ENCODE measurements around the gene GIT2.
"Not testable (repeated sequence)": the region's sequence is repeated elsewhere in the genome, so short reads cannot be mapped to it uniquely, and the experiment has no call there.

GIT2 gene

GRCh38 chr12:109944561-109945359 is 51.4 kb downstream of the GIT2 start:
- no peak for DNase-seq (ENCODE audit: low read depth)

- no peak for DNase-seq (ENCODE audit: low read depth)
These were observed 52.4 kb downstream of the GIT2 start for GRCh38 chr12:109943811-109944210.

- DNase-seq (ENCODE audit: low read depth), result no peak
These were observed 55.7 kb downstream of the GIT2 start for GRCh38 chr12:109940339-109940923.

- no peak for DNase-seq (ENCODE audit: low read depth)
These were observed 56.7 kb downstream of the GIT2 start for GRCh38 chr12:109939504-109939903.

GRCh38 chr12:109938947-109939346 is 57.2 kb downstream of the GIT2 start:
- no peak for DNase-seq (ENCODE audit: low read depth)

- DNase-seq (ENCODE audit: low read depth), result no peak
These were observed 58.8 kb downstream of the GIT2 start for GRCh38 chr12:109937371-109937770.

DNA sequence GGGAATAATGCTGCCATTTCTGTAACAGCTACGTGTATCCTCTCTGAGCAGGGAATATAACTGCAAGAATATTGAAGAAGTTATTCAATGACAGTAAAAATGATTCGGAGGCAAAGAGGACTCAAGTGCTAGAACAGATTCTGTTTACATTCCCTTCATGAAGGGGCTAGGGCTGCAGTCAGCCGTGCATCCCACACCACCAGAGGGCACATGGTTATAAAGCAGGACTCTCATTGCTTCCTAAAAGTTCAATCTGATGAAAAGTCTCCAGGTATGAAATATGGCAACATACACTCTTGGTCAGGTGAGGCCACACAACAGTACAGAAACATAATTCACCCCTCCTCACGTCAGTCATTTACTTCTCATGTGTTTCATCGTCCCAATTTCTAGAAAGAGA is 62.1 kb downstream of the GIT2 start:
- no peak for DNase-seq (ENCODE audit: low read depth)

DNA sequence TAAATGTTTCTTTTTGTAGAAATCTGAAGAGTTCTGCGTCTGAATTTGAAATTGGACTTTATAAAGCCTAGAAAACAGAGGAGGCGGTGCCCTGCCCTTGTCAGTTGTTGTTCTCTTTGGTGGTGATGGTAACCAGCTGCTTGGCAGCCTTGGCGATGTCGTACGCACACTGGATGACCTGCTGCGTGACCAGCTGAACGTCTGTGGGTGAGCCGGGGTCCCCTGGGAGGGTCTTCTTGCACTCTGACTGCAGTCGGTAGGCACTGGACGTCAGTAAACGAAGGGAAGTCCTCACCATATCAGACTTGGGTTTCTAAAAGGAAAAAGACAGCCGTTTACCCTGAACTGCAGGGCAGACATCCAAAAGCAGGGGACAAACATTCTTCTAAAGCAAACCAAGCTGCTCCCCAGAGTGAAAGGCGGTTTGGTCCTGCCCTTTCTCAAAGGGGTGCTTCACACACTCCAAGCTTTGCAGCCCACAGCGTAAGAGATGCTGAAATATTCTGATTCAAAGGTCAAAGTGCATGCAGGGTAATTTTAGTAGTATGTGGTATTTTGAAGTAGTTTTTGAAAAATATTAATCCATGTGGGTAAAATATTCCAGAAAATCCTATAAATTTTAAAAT is 63.2 kb downstream of the GIT2 start:
- DNase-seq (ENCODE audit: low read depth), result no peak

- DNase-seq (ENCODE audit: low read depth), result no peak
These were observed 65.0 kb downstream of the GIT2 start for GRCh38 chr12:109931143-109931542.

- DNase-seq (ENCODE audit: low read depth), result no peak
These were observed 66.0 kb downstream of the GIT2 start for GRCh38 chr12:109930028-109930800.

- not testable (repeated sequence) for DNase-seq (ENCODE audit: low read depth)
These were observed 66.8 kb downstream of the GIT2 start for GRCh38 chr12:109929326-109929725.

GRCh38 chr12:109928058-109928656 is 68.0 kb downstream of the GIT2 start:
- DNase-seq (ENCODE audit: low read depth), result no peak

DNA sequence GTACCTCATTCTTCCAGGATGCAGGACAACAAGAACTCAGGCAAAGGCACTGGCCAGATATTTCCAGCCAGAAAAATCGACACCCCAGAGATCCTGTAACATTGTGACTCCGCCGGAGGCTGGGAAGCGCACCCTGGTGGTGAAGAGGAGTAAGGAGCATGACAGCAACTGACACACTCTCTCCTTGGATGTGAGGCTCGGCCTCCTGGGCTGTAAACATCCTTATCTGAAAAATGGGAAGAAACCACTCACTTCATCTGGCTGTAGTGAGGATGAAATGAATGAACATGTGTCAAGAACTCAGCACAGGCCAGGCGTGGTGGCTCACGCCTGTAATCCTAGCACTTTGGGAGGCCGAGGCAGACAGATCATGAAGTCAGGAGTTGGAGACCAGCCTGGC is 68.5 kb downstream of the GIT2 start:
- peak; percentile 11 for DNase-seq (ENCODE audit: low read depth)

GRCh38 chr12:109926488-109927210 is 69.5 kb downstream of the GIT2 start:
- no peak for DNase-seq (ENCODE audit: low read depth)

DNA sequence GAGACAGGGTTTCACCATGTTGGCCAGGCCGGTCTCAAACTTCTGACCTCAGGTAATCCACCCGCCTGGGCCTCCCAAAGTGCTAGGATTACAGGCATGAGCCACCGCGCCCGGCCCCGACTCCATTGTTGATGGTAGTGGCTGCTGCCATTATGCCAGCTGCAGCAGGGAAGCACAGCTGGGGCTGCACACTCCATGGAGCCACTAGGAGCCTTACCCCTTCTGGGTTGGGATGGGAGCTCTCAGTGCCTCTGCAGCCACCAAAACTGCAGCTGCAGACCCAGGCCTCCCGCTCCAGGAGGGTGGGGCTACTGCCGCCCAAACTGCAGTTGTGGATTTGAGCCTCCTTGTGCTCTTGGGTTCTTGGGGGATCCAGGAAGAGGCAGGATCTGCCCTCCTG is 70.2 kb downstream of the GIT2 start:
- DNase-seq (ENCODE audit: low read depth), result no peak

DNA sequence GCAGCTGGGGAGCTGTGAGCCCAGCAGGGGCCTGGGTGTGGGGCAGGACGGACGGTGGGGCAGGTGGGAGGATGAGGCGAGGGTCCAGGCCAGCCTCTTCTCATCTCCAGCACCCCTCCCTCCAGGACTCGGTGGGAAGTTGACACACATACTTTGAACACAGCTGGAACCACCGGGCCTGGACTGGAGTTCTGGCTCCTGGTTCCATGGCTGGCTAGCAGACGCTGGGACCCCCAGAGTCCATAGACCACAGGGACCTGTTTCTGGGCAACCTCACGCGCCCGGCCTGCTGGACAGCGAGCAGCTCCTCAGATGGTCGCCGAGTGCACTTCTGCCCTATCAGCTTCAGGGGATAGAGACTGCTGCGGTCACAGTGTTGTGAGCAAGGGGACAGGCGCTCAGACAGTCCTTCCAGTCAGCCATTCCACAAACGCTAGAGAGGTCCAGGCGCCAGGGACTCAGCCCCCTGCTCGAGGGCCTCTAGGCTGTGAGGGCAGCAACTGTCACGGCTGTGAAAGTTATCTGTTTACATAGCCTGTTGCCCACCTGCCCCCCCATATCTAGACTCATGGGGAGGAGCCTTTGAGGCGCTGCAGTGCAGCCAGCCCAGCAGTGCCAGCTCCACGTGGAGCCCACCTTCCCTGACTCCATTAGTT is 70.9 kb downstream of the GIT2 start:
- DNase-seq (ENCODE audit: low read depth), result no peak

- DNase-seq (ENCODE audit: low read depth), result no peak
These were observed 72.5 kb downstream of the GIT2 start for GRCh38 chr12:109923481-109924245.

DNA sequence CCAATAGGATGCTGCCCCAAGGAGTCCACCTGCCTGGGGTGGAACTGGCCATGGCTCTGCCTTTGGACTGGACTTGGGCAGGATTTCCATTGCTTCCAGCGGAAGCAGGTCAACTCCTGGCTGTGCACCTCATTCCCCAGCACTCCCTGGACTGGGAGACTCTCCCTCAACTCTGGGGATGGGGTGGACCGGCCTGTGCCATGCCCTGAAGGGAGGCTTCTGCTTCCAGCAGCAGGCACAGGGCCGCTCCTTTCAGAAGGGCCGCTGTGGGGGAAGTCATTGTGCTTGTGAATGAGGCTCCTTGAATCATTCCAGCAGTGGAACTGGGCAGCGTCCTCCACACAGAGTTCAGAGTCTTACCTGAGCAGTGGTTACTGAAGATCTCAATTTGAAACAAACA is 73.1 kb downstream of the GIT2 start:
- no peak for DNase-seq (ENCODE audit: low read depth)

GRCh38 chr12:109921982-109922381 is 74.2 kb downstream of the GIT2 start:
- DNase-seq (ENCODE audit: low read depth), result no peak

DNA sequence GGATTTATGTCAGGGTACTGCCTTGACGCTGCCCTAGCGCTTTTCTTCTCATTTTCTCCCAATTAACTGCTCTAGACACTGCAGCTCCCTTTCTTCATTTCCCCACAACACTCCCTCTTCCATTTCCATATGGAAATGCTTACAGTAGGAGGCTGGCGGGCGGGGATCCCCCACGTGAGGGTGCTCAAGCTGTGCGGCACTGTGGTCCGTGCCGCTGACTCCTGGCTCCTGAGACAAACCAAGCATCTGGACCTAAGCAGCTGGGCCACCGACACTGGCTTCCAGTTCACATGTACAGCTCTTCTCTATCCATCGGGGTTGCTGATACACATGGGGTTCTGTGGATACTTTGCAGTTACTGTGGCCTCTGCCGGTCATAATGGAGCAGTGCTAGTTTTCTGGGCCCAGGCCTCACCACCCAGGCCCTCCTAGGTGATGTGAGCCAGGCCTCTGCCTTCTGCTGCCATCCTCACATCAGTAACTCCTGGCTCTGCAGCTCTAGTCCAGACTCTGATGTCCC is 75.8 kb downstream of the GIT2 start:
- DNase-seq (ENCODE audit: low read depth), result no peak

All from activated T-cell treated with anti-CD3 and anti-CD28 coated beads for 24 hours (primary cell).